ENCODE data around the gene LIMD2. TPM values are rescaled to one million over a fixed set of nuclear protein-coding genes. Genes with fewer than 3 reads are reported as not detected.

LIMD2 gene
- polyA plus RNA-seq, 10 donors: 6.1 to 24.9 (median 8.7) TPM

Other genes with a start within 250 kb of the LIMD2 start
- 10 to 100 TPM in 3 of 10 donors, 1 to 10 TPM in 7; 7.7 to 14.2 (median 8.8) TPM for gene ACE, start 223.1 kb downstream of the LIMD2 start, polyA plus RNA-seq (ENCODE audit: insufficient read length in 10 of 10)
- gene KCNH6, start 176.8 kb downstream of the LIMD2 start, polyA plus RNA-seq (ENCODE audit: insufficient read length in 10 of 10): under 1 TPM in 2 of 10 donors, not detected in 8; 0.06 to 0.10 TPM
- gene DCAF7, start 149.6 kb downstream of the LIMD2 start, polyA plus RNA-seq (ENCODE audit: insufficient read length in 10 of 10): 10 to 100 TPM; 36.4 to 50.4 (median 41.8) TPM
- gene TACO1, start 99.2 kb downstream of the LIMD2 start, polyA plus RNA-seq (ENCODE audit: insufficient read length in 10 of 10): 10 to 100 TPM; 14.6 to 18.6 (median 17.2) TPM
- 10 to 100 TPM; 20.2 to 27.9 (median 23.7) TPM for gene MAP3K3, start 77.7 kb downstream of the LIMD2 start, polyA plus RNA-seq (ENCODE audit: insufficient read length in 10 of 10)
- 10 to 100 TPM; 19.1 to 46.5 (median 27.4) TPM for gene STRADA, start 41.7 kb upstream of the LIMD2 start, polyA plus RNA-seq (ENCODE audit: insufficient read length in 10 of 10)
- gene CCDC47, start 73.5 kb upstream of the LIMD2 start, polyA plus RNA-seq (ENCODE audit: insufficient read length in 10 of 10): 10 to 100 TPM; 49.1 to 61.7 (median 56.2) TPM
- gene DDX42, start 74.0 kb upstream of the LIMD2 start, polyA plus RNA-seq (ENCODE audit: insufficient read length in 10 of 10): 100 to 1,000 TPM in 6 of 10 donors, 10 to 100 TPM in 4; 76.6 to 144 (median 106) TPM
- gene PSMC5, start 127.3 kb upstream of the LIMD2 start, polyA plus RNA-seq (ENCODE audit: insufficient read length in 10 of 10): 100 to 1,000 TPM in 8 of 10 donors, 10 to 100 TPM in 2; 90.1 to 125 (median 107) TPM
- gene FTSJ3, start 127.5 kb upstream of the LIMD2 start, polyA plus RNA-seq (ENCODE audit: insufficient read length in 10 of 10): 10 to 100 TPM; 29.7 to 38.3 (median 33.2) TPM
- gene SMARCD2, start 142.6 kb upstream of the LIMD2 start, polyA plus RNA-seq (ENCODE audit: insufficient read length in 10 of 10): 10 to 100 TPM; 26.3 to 45.2 (median 30.7) TPM
- gene CSH2, start 173.6 kb upstream of the LIMD2 start, polyA plus RNA-seq (ENCODE audit: insufficient read length in 10 of 10): 10 to 100 TPM in 2 of 10 donors, 1 to 10 TPM in 7, not detected in 1; 1.2 to 27.5 (median 5.8) TPM
- under 1 TPM in 3 of 10 donors, not detected in 7; 0.16 to 0.98 (median 0.76) TPM for gene GH2, start 181.8 kb upstream of the LIMD2 start, polyA plus RNA-seq (ENCODE audit: insufficient read length in 10 of 10)
- gene CSH1, start 196.4 kb upstream of the LIMD2 start, polyA plus RNA-seq (ENCODE audit: insufficient read length in 10 of 10): 10 to 100 TPM in 4 of 10 donors, 1 to 10 TPM in 5, not detected in 1; 2.0 to 42.4 (median 7.8) TPM
- under 1 TPM in 4 of 10 donors, not detected in 6; 0.60 to 0.98 (median 0.70) TPM for gene CSHL1, start 211.1 kb upstream of the LIMD2 start, polyA plus RNA-seq (ENCODE audit: insufficient read length in 10 of 10)
- under 1 TPM in 1 of 10 donors, not detected in 9; 0.19 TPM for gene GH1, start 218.7 kb upstream of the LIMD2 start, polyA plus RNA-seq (ENCODE audit: insufficient read length in 10 of 10)
- gene CD79B, start 232.2 kb upstream of the LIMD2 start, polyA plus RNA-seq (ENCODE audit: insufficient read length in 10 of 10): 1 to 10 TPM; 1.9 to 4.1 (median 3.1) TPM